OCI-LY7 (cell line): ENCODE measurements around the gene NFIA. TPM values are rescaled to one million over a fixed set of nuclear protein-coding genes. Genes with fewer than 3 reads are reported as not detected.

Experiments
- BruUV-seq: library from RNA; stranded (reverse); fragments of 400-500 nt; replicated peaks from 2 replicates; lab custom pipeline; 2021; lab: Mats Ljungman, UMichigan
- CTCF ChIA-PET: fragments of 300-600 bp; sonication (Branson Sonifier 250); formaldehyde crosslinking; loops from one replicate; lab custom pipeline; 2022; ENCODE audit warnings: antibody characterized with exemption; ENCODE audit not compliant: unreplicated experiment; lab: Charles Lee
- POLR2A ChIA-PET: fragments of 300-600 bp; sonication (Branson Sonifier 250); formaldehyde crosslinking; loops from one replicate; lab custom pipeline; 2022; ENCODE audit warnings: antibody characterized with exemption; lab: Charles Lee
- DNase-seq: peaks from one replicate; pipeline ENCODE4 v3.0.0-alpha.2; 2015; ENCODE audit warnings: low spot score
- H2AFZ ChIP-seq: fragments of 200-600 bp; sonication (generic), shearing (Covaris generic); 2 replicates; pipeline ENCODE4 v1.6.1; 2014; ENCODE audit warnings: mild to moderate bottlenecking, antibody characterized with exemption, low read length, moderate library complexity
- H3K27ac ChIP-seq: fragments of 200-600 bp; sonication (generic); 2 replicates; pipeline ENCODE4 v1.5.1; 2014; ENCODE audit warnings: mixed run types, low read depth, mild to moderate bottlenecking, moderate library complexity, low read length, inconsistent platforms; ENCODE audit not compliant: poor library complexity, severe bottlenecking
- H3K36me3 ChIP-seq: fragments of 200-600 bp; sonication (generic); 2 replicates; pipeline ENCODE4 v1.6.1; 2014; ENCODE audit warnings: mild to moderate bottlenecking, antibody characterized with exemption, low read length, moderate library complexity, mixed read lengths; ENCODE audit not compliant: insufficient read depth
- H3K4me1 ChIP-seq: fragments of 200-600 bp; sonication (generic); 2 replicates; pipeline ENCODE4 v1.5.1; 2014; ENCODE audit warnings: mild to moderate bottlenecking, low read length; ENCODE audit not compliant: insufficient read depth, poor library complexity, severe bottlenecking
- H3K4me2 ChIP-seq: fragments of 200-600 bp; sonication (generic); 2 replicates; pipeline ENCODE4 v1.6.1; 2014; ENCODE audit warnings: mild to moderate bottlenecking, low read length
- H3K4me3 ChIP-seq: fragments of 200-600 bp; sonication (generic); 2 replicates; pipeline ENCODE4 v1.5.1; 2014; ENCODE audit warnings: mild to moderate bottlenecking, low read depth, low read length; ENCODE audit not compliant: poor library complexity, severe bottlenecking
- H3K79me2 ChIP-seq: fragments of 200-600 bp; sonication (generic); 2 replicates; pipeline ENCODE4 v1.6.1; 2016; ENCODE audit warnings: low read depth, mild to moderate bottlenecking, low read length, moderate library complexity, mixed read lengths; ENCODE audit not compliant: insufficient read depth
- H3K9me2 ChIP-seq: fragments of 200-600 bp; sonication (generic); 2 replicates; pipeline ENCODE4 v1.6.1; 2016; ENCODE audit warnings: mild to moderate bottlenecking, low read length, mixed read lengths; ENCODE audit not compliant: insufficient read depth
- H3K9me3 ChIP-seq: fragments of 200-600 bp; sonication (generic); 2 replicates; pipeline ENCODE4 v1.6.1; 2014; ENCODE audit warnings: mild to moderate bottlenecking, mixed run types, low read length, mixed read lengths
- H4K20me1 ChIP-seq: fragments of 200-600 bp; sonication (generic); 2 replicates; pipeline ENCODE4 v1.6.1; 2014; ENCODE audit warnings: mild to moderate bottlenecking, antibody characterized with exemption, low read length, moderate library complexity, mixed read lengths; ENCODE audit not compliant: insufficient read depth
- EZH2phosphoT487 ChIP-seq: fragments of 200-600 bp; sonication (generic); IDR thresholded peaks from 2 replicates; pipeline ENCODE4 v1.6.1; 2018; ENCODE audit warnings: low read depth, borderline replicate concordance, mild to moderate bottlenecking, mixed run types, antibody characterized with exemption, low read length, moderate library complexity, mixed read lengths
- intact Hi-C: fragments of 100-400 bp; cut with micrococcal nuclease; formaldehyde crosslinking; loops from one replicate; pipeline ENCODE4 v1.10.0; 2022; ENCODE audit not compliant: unreplicated experiment
- total RNA-seq, 2 experiments: library from RNA; depleted of rRNA in 1 of 2; stranded (reverse); fragments of >200 nt in 1 of 2; shearing (Covaris generic) in 1 of 2; gene quantifications; 2 replicates each; pipeline ENCODE4 v1.2.3, GENCODE V29; 2014 to 2022
- TF ChIP-seq, protein P1 (sequence below): fragments of 200-600 bp; sonication (generic); conservative IDR thresholded peaks from 2 replicates; pipeline ENCODE4 v1.5.1; 2014; ENCODE audit warnings: mild to moderate bottlenecking, antibody characterized with exemption, low read length, moderate library complexity, mixed read lengths

NFIA gene
- total RNA-seq, 2 experiments from 2014 or later = 2.8 to 18.8 TPM

DNA sequence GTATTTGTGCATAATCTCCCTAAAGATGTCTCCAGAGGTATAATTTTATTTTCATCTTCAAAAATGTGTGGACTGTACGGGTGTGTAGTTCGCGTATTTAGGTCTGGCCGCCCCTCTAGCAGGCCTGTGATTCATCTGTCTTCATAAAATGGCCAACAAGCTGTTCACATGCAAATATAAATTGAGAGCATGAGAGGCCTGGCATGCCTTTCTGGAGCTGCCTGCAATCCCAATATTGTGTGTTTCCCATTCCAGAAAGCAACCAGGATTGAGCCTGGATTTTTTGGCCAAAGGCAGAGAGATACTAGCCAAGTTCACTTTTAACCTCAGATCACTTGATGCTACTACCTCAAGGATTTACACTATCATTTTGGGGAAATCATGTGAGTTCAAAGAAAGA, 197.2 kb downstream of the NFIA start:
- Histone ChIP-seq H3K4me1 (no peaks in the 10 kb centered on the region), H3K9me2 (no peaks in the 10 kb centered on the region), H3K79me2 (no peaks in the 10 kb centered on the region), H3K4me3 (no peak overlapping the region), H3K4me2 (no peak overlapping the region), H3K9me3 (no peaks in the 10 kb centered on the region), H4K20me1 (no peaks in the 10 kb centered on the region), H3K27ac (no peak overlapping the region), H2AFZ (no peak overlapping the region), H3K36me3 (no peaks in the 10 kb centered on the region)
- POLR2A ChIA-PET = no interaction called here
- no peak for TF ChIP-seq EZH2phosphoT487
- TF ChIP-seq, protein P1, sequence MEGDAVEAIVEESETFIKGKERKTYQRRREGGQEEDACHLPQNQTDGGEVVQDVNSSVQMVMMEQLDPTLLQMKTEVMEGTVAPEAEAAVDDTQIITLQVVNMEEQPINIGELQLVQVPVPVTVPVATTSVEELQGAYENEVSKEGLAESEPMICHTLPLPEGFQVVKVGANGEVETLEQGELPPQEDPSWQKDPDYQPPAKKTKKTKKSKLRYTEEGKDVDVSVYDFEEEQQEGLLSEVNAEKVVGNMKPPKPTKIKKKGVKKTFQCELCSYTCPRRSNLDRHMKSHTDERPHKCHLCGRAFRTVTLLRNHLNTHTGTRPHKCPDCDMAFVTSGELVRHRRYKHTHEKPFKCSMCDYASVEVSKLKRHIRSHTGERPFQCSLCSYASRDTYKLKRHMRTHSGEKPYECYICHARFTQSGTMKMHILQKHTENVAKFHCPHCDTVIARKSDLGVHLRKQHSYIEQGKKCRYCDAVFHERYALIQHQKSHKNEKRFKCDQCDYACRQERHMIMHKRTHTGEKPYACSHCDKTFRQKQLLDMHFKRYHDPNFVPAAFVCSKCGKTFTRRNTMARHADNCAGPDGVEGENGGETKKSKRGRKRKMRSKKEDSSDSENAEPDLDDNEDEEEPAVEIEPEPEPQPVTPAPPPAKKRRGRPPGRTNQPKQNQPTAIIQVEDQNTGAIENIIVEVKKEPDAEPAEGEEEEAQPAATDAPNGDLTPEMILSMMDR = no peak
- DNase-seq = no peak
- BruUV-seq = no TSS peak
- intact Hi-C loops = no loop called here
- CTCF ChIA-PET = no interaction called here

DNA sequence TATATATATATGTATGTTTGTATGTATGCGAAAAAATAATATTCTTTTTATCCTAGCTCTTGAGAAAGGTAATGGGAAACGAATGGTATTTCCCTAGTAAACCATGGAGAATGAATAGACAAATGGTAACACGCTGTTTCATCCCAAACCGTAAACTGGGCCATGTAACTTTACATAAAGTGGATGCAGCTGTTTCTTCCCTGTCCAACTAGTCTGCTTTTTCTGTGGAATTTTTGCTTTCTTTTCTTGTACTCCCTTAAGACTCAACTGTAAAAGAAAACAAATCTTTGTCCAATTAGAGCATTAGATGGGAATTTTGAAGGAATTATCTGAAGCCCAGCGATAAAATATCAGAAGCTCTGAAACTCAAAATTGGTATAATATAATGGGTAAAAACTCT, 198.1 kb downstream of the NFIA start:
- no peaks in the 10 kb centered on the region for H3K9me2 ChIP-seq
- no peaks in the 10 kb centered on the region for H4K20me1 ChIP-seq
- no peak overlapping the region for H3K4me3 ChIP-seq
- ChIA-PET POLR2A (interaction anchor here (0.6 kb wide), 1 partner anchor 878 kb away, joined by 3 read pairs; no protein-coding TSS in a partner anchor), CTCF (no interaction called here)
- H3K4me1 ChIP-seq = no peaks in the 10 kb centered on the region
- no peaks in the 10 kb centered on the region for H3K79me2 ChIP-seq
- H3K36me3 ChIP-seq = no peaks in the 10 kb centered on the region
- H3K9me3 ChIP-seq = no peaks in the 10 kb centered on the region
- intact Hi-C loops = no loop called here
- no peak for DNase-seq
- no TSS peak for BruUV-seq
- H3K27ac ChIP-seq = no peak overlapping the region
- H2AFZ ChIP-seq = no peak overlapping the region
- H3K4me2 ChIP-seq = no peak overlapping the region
- TF ChIP-seq, protein P1 = no peak
- no peak for TF ChIP-seq EZH2phosphoT487

DNA sequence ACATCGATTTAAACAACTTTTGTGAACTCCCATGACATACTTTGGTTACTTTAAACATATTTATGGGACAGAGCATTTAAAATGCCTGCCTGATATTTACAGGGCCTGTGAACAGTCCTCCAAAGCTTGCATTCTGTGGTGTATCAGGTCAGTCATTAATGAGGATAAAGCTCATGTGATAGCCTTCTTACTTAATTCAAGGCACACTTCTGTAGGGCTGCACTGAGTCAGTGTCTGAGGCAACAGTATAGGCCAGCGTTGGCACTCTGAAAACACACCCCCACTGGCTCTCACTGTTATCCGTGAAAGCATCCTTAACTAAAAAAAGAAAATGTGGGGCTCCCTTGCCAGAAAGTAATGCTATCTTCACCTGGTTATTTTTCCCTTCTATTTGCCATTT, 200.0 kb downstream of the NFIA start:
- BruUV-seq = no TSS peak
- POLR2A ChIA-PET = interaction anchor here (0.6 kb wide), 1 partner anchor 24 kb away, joined by 6 read pairs; no protein-coding TSS in a partner anchor
- Histone ChIP-seq H3K9me3 (no peaks in the 10 kb centered on the region), H3K4me1 (no peaks in the 10 kb centered on the region), H3K27ac (no peak overlapping the region), H3K4me2 (no peak overlapping the region), H2AFZ (no peak overlapping the region), H3K4me3 (no peak overlapping the region), H3K36me3 (no peaks in the 10 kb centered on the region), H4K20me1 (no peaks in the 10 kb centered on the region), H3K79me2 (no peaks in the 10 kb centered on the region), H3K9me2 (no peaks in the 10 kb centered on the region)
- intact Hi-C loops = no loop called here
- no peak for DNase-seq
- TF ChIP-seq, protein P1 = no peak
- TF ChIP-seq EZH2phosphoT487 = no peak
- CTCF ChIA-PET = no interaction called here
